SW480 (cell line): ENCODE measurements around the gene TAPBP.

Source experiments
- DNase-seq: peaks from one replicate; pipeline ENCODE4 v3.0.0-alpha.2; 2016; ENCODE audit warnings: low spot score

Gene TAPBP

GRCh38 chr6:33319939-33320314, 6.0 kb upstream of the TAPBP start:
- DNase-seq = no peak

GRCh38 chr6:33318426-33319073, 4.7 kb upstream of the TAPBP start:
- no peak for DNase-seq

- DNase-seq = peak; percentile 97
These were observed 4.0 kb upstream of the TAPBP start, which contains the start of gene ZBTB22 for GRCh38 chr6:33317669-33318425. Gene ZBTB22, minus strand, starts transcription at chr6:33317744. Its CDS starts 828 bp downstream, at chr6:33316916.

GRCh38 chr6:33317419-33317668, 3.5 kb upstream of the TAPBP start:
- no peak for DNase-seq

- DNase-seq = no peak
These were observed 2.9 kb upstream of the TAPBP start for GRCh38 chr6:33316603-33317418.

GRCh38 chr6:33315793-33316602, 2.1 kb upstream of the TAPBP start:
- no peak for DNase-seq

- DNase-seq = peak; percentile 15
These were observed 1.3 kb upstream of the TAPBP start for GRCh38 chr6:33314943-33315792.

- peak; percentile 58 for DNase-seq
These were observed 651 bp upstream of the TAPBP start for GRCh38 chr6:33314515-33314942.

- DNase-seq = no peak
These were observed 671 bp downstream of the TAPBP start for GRCh38 chr6:33313105-33313708.

GRCh38 chr6:33312361-33313104, 1.3 kb downstream of the TAPBP start:
- peak; percentile 78 for DNase-seq

- DNase-seq = no peak
These were observed 7.5 kb downstream of the TAPBP start for GRCh38 chr6:33306356-33306755.

GRCh38 chr6:33305052-33305451, 8.8 kb downstream of the TAPBP start:
- DNase-seq = no peak

- DNase-seq = no peak
These were observed 9.7 kb downstream of the TAPBP start for GRCh38 chr6:33304216-33304615.

GRCh38 chr6:33301877-33302276, 12.0 kb downstream of the TAPBP start:
- no peak for DNase-seq

GRCh38 chr6:33299237-33299944, 14.5 kb downstream of the TAPBP start:
- peak; percentile 91 for DNase-seq

- peak; percentile 16 for DNase-seq
These were observed 15.1 kb downstream of the TAPBP start, which contains the start of gene RGL2 for GRCh38 chr6:33298773-33299236. Gene RGL2, minus strand, starts transcription at chr6:33298942. Its CDS starts 332 bp downstream, at chr6:33298610.

- DNase-seq = peak; percentile 71
These were observed 15.7 kb downstream of the TAPBP start for GRCh38 chr6:33297956-33298772.

- DNase-seq = no peak
These were observed 16.4 kb downstream of the TAPBP start for GRCh38 chr6:33297406-33297955.
